ENCODE measurements around the gene CDKL1.
A peak's percentile ranks its signal among the peaks of the same experiment; 100 is the strongest.
"Not testable (repeated sequence)": the region's sequence is repeated elsewhere in the genome, so short reads cannot be mapped to it uniquely, and the experiment has no call there.

Gene CDKL1

GRCh38 chr14:50321009-50321660 lies 75.5 kb downstream of the CDKL1 start:
- DNase-seq, result peak in 5 of 6 experiments; percentile 44 to 74 (median 68)

GRCh38 chr14:50320283-50320682 lies 76.4 kb downstream of the CDKL1 start:
- DNase-seq, result no peak

DNA sequence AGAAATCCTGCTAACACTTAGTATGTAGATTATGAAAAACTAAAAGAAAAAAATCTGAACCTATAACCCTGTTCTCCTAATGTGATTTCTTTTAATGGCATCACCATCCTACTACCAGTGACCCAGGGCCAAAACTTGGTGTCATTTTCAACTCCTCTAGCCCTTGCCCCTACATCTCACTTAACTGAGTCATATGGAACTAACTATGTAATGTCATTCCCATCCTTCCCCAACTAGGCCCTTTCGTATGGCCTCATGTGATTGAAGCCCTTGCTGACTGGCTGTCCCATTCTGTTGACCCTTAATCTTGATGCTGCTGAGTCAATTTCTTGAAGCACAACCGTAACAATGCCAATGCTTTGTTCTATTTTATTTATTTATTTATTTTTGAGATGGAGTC lies 77.0 kb downstream of the CDKL1 start:
- DNase-seq, result no peak

DNA sequence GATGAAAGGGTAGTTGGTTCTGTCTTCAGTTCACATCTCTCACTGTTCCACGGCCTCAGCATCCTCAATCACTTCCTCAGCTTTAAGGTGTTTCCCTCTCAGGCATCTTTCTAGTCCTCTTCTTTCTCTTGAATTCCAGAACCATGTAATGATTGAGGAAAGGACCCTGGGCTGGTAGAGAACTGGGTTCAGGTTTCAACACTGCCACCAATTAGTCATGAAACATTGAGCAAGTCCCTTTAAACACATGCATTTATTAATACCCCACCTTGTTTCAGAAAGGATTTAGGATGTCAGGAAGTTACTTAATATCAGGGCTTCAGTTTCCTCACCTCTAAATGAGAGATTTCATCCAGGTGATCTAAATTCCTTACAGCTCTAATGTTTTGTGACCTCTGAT lies 77.4 kb downstream of the CDKL1 start:
- no peak for DNase-seq

GRCh38 chr14:50318031-50318626 lies 78.6 kb downstream of the CDKL1 start:
- no peak for DNase-seq

- not testable (repeated sequence) for DNase-seq
Measured at GRCh38 chr14:50314098-50314497, 82.6 kb downstream of the CDKL1 start.

DNA sequence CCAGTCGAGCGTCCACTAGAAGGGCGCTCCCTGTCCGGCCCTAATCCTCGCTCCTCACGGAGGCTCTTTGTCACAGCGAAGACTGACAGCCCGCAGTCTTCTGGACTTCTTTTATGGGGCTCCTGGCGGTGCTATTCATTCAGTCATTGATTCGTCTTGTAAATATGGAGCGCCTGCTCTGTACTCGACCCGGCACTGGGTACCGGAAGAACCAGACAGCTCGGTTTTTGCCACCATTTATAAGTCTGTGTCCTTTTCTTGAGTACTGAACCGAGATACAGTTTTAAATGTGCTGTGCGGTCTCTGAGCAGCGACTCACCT lies 84.0 kb downstream of the CDKL1 start:
- peak in 3 of 6 experiments; percentile 56 to 79 (median 62) for DNase-seq

- peak; percentile 80 to 97 (median 92) for DNase-seq
Measured at GRCh38 chr14:50311972-50312733, 84.5 kb downstream of the CDKL1 start, which contains the start of the genes DMAC2L and L2HGDH. Gene DMAC2L, plus strand, starts transcription at chr14:50312324. Its CDS starts 9,164 bp downstream, at chr14:50321488. Gene L2HGDH, minus strand, starts transcription at chr14:50312229. Its CDS starts 79 bp downstream, at chr14:50312150.

DNA sequence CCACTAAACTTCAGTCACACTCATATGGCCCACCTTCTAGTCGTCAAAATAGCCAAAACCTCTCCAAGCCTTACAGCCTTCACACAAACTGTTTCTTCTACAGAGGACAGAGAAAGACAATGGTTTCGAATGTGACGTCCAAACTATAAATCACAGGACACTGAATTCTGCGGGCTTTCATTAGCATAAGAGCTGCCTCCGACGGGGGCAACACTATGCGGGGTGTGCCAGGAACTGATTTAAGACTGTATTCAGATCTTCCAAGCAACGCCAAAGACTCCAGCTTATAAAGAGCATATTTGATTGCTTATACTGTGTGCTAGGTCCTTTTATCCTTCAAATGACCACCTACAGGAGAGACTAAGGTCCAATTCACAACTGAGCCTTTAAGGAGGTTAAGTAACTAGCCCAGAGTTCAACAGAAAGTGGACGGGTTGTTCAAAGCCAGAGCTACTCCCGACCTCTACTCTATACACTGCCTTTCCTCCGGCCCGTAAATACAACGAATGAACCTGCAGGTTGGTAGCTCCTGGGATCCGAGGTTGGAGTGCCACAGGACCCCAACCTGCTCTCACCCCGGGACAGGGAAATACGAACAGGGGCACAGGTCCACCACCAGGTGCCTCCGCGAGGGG lies 85.2 kb downstream of the CDKL1 start:
- DNase-seq, result peak in 2 of 6 experiments; percentile 22 to 35

- no peak for DNase-seq
Measured at GRCh38 chr14:50310445-50310844, 86.2 kb downstream of the CDKL1 start.

DNA sequence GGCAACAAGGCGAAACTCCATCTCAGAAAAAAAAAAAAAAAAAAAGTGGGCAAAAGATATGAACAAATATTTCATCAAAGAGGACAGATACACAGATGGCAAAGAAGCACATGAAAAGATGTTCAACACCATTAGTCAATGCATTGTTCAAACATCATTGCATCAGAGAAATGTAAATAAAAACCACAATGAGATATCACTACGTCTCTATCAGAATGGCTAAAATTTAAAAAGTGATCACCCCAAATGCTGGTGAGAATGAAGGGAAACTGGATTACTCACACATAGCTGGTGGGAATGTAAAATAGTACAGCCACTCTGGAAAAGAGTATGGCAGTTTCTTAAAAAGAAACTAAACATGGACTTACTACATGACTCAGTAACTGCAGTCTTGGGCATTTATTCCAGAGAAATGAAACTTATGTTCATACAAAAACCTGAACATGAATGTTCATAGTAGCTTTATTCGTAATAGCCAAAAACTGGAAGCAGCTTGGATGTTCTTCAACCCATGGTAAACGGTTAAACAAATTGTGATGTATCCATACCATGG lies 88.2 kb downstream of the CDKL1 start:
- no peak for DNase-seq

GRCh38 chr14:50303744-50304471 lies 92.8 kb downstream of the CDKL1 start:
- no peak for DNase-seq

DNA sequence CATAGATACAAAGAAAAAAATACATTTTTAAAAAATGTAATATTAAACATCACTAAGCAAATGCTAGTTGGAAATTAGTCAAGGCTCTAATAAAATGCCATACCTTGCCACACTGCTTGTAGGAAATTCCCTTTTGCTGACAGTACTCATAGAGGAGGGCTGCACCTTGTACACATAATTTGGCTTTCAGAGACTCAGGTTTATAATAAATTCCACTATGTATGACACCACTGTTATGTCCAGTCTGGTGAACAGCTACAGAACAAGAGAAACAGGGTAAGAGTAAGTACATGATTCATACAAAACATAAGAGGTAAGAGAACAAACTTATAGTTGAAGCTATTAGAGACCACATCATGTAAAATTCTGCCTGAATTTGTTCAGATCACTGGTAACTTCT lies 94.8 kb downstream of the CDKL1 start:
- DNase-seq, result no peak

- DNase-seq, result no peak
Measured at GRCh38 chr14:50299585-50299984, 97.1 kb downstream of the CDKL1 start.

GRCh38 chr14:50290306-50290705 lies 106.4 kb downstream of the CDKL1 start:
- no peak for DNase-seq

GRCh38 chr14:50288146-50288545 lies 108.5 kb downstream of the CDKL1 start:
- no peak for DNase-seq

DNA sequence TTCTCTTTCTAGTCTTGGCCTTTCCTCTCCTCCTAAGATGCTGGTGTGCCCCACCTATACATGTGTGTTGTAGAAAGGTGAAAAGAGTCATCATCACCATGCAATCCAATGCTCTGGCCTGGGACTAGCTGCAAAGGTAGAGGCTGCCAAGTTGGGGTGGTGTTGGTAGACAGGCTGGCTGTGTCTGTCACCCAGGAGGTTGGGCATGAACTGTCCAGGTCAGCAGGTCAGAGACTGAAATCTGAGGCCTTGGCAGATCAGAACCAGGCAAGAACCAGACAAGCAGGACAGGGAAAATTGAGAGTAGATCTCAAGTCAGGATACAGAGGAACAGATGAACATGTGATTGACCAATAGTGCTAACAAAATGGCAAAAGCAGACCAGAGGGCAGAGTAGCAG lies 110.8 kb downstream of the CDKL1 start:
- no peak for DNase-seq

Measured in stimulated activated naive CD4-positive, alpha-beta T cell (primary cell).